Tongue (tissue), 2 donors: ENCODE measurements around the gene CCDC194. TPM values are rescaled to one million over a fixed set of nuclear protein-coding genes. Genes with fewer than 3 reads are reported as not detected.
A peak's percentile ranks its signal among the peaks of the same experiment; 100 is the strongest.

Experiments
- DNase-seq: peaks from one replicate; pipeline ENCODE4 v3.0.0-alpha.2; 2015
- total RNA-seq: library from RNA; depleted of rRNA; stranded (reverse); fragments of >200 nt; gene quantifications from one replicate; pipeline ENCODE4 v1.2.3, GENCODE V29; 2014

Gene CCDC194
- total RNA-seq, 1 donor from 2014 or later = not detected

- DNase-seq = no peak
Measured at GRCh38 chr19:17405250-17406045, 11.5 kb upstream of the CCDC194 start, which contains the start of gene BST2. TSS of gene BST2 (minus strand) at chr19:17405630. CDS start at chr19:17405575, 55 bp downstream.

GRCh38 chr19:17404621-17405249, 10.7 kb upstream of the CCDC194 start:
- no peak for DNase-seq

- DNase-seq = no peak
Measured at GRCh38 chr19:17404015-17404414, 10.0 kb upstream of the CCDC194 start.

GRCh38 chr19:17402982-17403855, 9.2 kb upstream of the CCDC194 start:
- no peak for DNase-seq

GRCh38 chr19:17401628-17402027, 7.6 kb upstream of the CCDC194 start:
- DNase-seq = no peak

GRCh38 chr19:17398902-17399527, 5.0 kb upstream of the CCDC194 start:
- no peak for DNase-seq

GRCh38 chr19:17394891-17395415, 957 bp upstream of the CCDC194 start:
- DNase-seq = peak; percentile 55

- no peak for DNase-seq
Measured at GRCh38 chr19:17393002-17393401, 994 bp downstream of the CCDC194 start.

- no peak for DNase-seq
Measured at GRCh38 chr19:17391371-17392151, 2.4 kb downstream of the CCDC194 start.

GRCh38 chr19:17390665-17391370, 3.2 kb downstream of the CCDC194 start:
- peak; percentile 96 for DNase-seq

- no peak for DNase-seq
Measured at GRCh38 chr19:17389957-17390664, 3.9 kb downstream of the CCDC194 start.

- no peak for DNase-seq
Measured at GRCh38 chr19:17389288-17389687, 4.7 kb downstream of the CCDC194 start.

GRCh38 chr19:17385878-17386611, 8.0 kb downstream of the CCDC194 start:
- DNase-seq = peak; percentile 68

GRCh38 chr19:17380426-17381138, 13.4 kb downstream of the CCDC194 start:
- DNase-seq = no peak

- no peak for DNase-seq
Measured at GRCh38 chr19:17379221-17379631, 14.8 kb downstream of the CCDC194 start.

GRCh38 chr19:17378271-17378670, 15.7 kb downstream of the CCDC194 start:
- DNase-seq = no peak

- DNase-seq = no peak
Measured at GRCh38 chr19:17376935-17377600, 16.9 kb downstream of the CCDC194 start, which contains the start of gene PLVAP. TSS of gene PLVAP (minus strand) at chr19:17377342. CDS start at chr19:17377288, 54 bp downstream.
